Measurements from ENCODE around the gene SPAG6.

SPAG6 gene

DNA sequence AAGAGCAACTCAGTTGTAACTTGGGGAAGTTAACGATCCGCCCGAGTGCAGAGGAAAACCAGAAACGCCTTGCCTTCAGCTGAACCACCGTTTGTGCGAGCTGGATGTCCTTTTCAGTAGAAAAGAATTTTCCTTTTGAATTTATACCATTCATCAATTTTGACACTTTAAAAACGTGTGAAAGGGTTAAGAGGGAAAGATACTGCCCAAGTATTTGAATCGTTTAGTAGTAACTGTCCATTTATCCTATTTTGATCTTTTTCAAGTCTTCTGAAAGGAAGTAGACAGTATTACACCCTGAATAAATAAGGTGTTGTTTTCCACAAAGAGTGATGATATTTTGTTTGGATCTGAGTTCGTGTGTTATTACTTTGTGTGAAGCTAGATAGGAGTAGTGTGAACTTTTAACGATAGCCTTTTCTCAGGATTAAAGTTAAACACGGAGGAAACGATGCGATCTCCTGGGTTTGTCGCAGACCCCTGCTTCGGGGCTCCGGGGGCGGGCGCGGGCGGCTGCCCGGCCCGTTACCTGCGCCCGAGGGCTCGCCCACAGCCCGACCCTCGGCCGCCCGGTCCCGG, 25.2 kb upstream of the SPAG6 start:
- Mint-ChIP-seq H3K4me3 (peak overlapping the region; percentile 87 to 94 (median 93)), H3K27me3 (ENCODE audit: low read depth) (peaks cover 68% of the 10 kb centered on the region), H3K36me3 (ENCODE audit: low read depth) (no peaks in the 10 kb centered on the region), H3K9me3 (no peaks in the 10 kb centered on the region), H3K4me1 (peaks cover 61% of the 10 kb centered on the region), H3K27ac (peak overlapping the region; percentile 78 to 98 (median 95))
- TF ChIP-seq CTCF (IDR thresholded peaks at IDR 0.05; ENCODE audit: unreplicated experiment in 3 of 3), result no peak

- peak within 1 kb of the TSS; percentile 93 to 98 (median 96) for H3K4me3 Mint-ChIP-seq
- peaks cover 63% of the 10 kb centered on the region for H3K4me1 Mint-ChIP-seq
- no peaks in the 10 kb centered on the region for H3K9me3 Mint-ChIP-seq
- no peaks in the 10 kb centered on the region for H3K36me3 Mint-ChIP-seq (ENCODE audit: low read depth)
- peaks cover 63% of the 10 kb centered on the region for H3K27me3 Mint-ChIP-seq (ENCODE audit: low read depth)
- no peak for TF ChIP-seq CTCF (IDR thresholded peaks at IDR 0.05; ENCODE audit: unreplicated experiment in 3 of 3)
- peak within 1 kb of the TSS; percentile 78 to 98 (median 95) for H3K27ac Mint-ChIP-seq
Observed at GRCh38 chr10:22320591-22321155, 24.6 kb upstream of the SPAG6 start, which contains the start of gene BMI1. BMI1 (plus strand) TSS chr10:22321099; CDS start chr10:22326450, 5,351 bp downstream.

DNA sequence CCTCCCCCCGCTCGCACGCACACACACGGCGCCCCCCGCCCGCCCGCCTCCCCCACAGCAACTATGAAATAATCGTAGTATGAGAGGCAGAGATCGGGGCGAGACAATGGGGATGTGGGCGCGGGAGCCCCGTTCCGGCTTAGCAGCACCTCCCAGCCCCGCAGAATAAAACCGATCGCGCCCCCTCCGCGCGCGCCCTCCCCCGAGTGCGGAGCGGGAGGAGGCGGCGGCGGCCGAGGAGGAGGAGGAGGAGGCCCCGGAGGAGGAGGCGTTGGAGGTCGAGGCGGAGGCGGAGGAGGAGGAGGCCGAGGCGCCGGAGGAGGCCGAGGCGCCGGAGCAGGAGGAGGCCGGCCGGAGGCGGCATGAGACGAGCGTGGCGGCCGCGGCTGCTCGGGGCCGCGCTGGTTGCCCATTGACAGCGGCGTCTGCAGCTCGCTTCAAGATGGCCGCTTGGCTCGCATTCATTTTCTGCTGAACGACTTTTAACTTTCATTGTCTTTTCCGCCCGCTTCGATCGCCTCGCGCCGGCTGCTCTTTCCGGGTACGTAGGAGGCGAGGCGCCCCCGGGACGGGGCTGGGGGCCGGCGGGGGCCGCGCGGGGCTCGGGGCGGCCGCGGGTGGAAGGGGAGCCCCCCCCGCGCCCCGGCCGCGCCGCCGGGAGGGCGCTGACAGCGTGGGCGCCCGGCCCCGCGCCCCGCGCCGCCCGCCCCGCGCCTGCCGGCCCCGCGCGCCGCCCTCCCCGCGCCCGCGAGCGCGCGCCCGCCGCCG, 24.0 kb upstream of the SPAG6 start:
- peak overlapping the region; percentile 45 to 89 (median 72) for H3K27ac Mint-ChIP-seq
- TF ChIP-seq CTCF (IDR thresholded peaks at IDR 0.05; ENCODE audit: unreplicated experiment in 3 of 3), result no peak
- H3K27me3 Mint-ChIP-seq (ENCODE audit: low read depth), result peaks cover 69% of the 10 kb centered on the region

DNA sequence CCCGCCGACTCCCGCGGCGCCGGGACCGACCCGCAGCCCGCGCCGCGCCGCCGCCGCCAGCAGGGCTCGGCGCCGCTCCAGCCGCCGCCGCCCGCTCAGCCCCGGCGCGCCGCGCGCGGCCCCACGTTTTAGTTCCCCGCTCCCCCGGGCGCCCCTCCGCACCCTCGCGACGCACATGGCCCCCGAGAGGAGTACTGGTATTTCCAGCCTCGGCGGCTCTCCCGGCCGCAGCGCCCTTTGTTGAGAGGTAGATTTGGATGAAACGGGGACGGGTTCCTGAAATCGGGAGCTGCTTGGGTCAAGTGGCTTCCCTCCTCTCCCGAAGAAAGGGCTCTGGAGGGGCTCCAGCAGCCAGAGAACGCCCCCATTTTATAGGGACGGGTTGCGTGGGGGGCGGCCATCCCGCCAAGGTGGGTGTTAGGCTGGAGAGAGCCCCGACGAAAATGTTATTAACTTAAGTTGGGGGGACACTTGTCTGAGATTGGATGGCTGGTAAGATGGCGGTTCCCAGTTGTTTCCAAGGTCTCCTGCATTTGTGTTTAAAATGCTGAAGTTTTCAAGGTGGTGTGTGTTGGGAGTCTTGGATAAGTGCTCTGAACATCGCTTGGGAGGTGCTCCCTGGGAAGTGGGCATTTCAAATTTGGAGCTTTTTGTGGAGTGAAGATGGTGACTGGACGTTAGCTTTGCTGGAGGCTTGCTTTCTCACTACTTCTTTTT, 23.2 kb upstream of the SPAG6 start:
- peaks cover 63% of the 10 kb centered on the region for H3K4me1 Mint-ChIP-seq
- no peak for TF ChIP-seq CTCF (IDR thresholded peaks at IDR 0.05; ENCODE audit: unreplicated experiment in 3 of 3)
- H3K36me3 Mint-ChIP-seq (ENCODE audit: low read depth), result peaks cover 6% of the 10 kb centered on the region
- H3K9me3 Mint-ChIP-seq, result no peaks in the 10 kb centered on the region
- H3K27ac Mint-ChIP-seq, result peak overlapping the region; percentile 60 to 92 (median 90)
- H3K4me3 Mint-ChIP-seq, result peak overlapping the region; percentile 93 to 98 (median 96)
- peaks cover 74% of the 10 kb centered on the region for H3K27me3 Mint-ChIP-seq (ENCODE audit: low read depth)

More for the DNA sequence above, 24.0 kb upstream of the SPAG6 start:
- Mint-ChIP-seq H3K9me3 (no peaks in the 10 kb centered on the region), H3K4me1 (peaks cover 67% of the 10 kb centered on the region), H3K4me3 (peak overlapping the region; percentile 88 to 89 (median 88)), H3K36me3 (ENCODE audit: low read depth) (peaks cover 3% of the 10 kb centered on the region)

DNA sequence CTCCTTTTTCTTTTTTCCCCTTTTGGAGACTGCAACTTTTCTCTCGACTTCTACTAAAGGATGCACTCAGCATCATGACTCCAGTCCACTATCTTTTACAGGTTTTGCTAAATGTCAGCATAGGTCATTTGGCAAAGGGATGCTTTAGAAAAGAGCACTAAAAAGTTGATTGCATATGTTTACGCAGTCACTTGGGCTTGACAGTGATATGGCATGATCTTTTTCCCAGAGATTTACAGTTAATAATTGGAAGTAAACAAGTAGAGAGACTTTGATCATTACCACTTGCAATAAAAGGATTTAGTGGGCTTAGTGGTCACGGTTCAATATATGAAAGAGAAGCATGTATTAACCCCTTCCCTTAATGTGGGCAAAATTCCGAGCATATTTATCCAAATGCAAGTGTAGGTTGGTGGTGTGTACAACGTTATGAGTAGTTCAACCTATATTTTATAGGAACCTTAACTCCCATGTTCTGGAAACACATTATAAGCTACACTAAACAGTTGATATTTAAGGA, 22.6 kb upstream of the SPAG6 start:
- no peaks in the 10 kb centered on the region for H3K9me3 Mint-ChIP-seq
- H3K4me1 Mint-ChIP-seq, result peaks cover 57% of the 10 kb centered on the region
- peak overlapping the region; percentile 93 to 98 (median 96) for H3K4me3 Mint-ChIP-seq
- peak overlapping the region; percentile 60 to 92 (median 90) for H3K27ac Mint-ChIP-seq
- H3K27me3 Mint-ChIP-seq (ENCODE audit: low read depth), result peaks cover 77% of the 10 kb centered on the region
- H3K36me3 Mint-ChIP-seq (ENCODE audit: low read depth), result peaks cover 10% of the 10 kb centered on the region
- no peak for TF ChIP-seq CTCF (IDR thresholded peaks at IDR 0.05; ENCODE audit: unreplicated experiment in 3 of 3)
